Measurements from ENCODE around the gene CFAP73. TPM values are rescaled to one million over a fixed set of nuclear protein-coding genes. Genes with fewer than 3 reads are reported as not detected.

The CFAP73 gene
- total RNA-seq, 1 experiment from 2014 or later: not detected

- ChIA-PET POLR2A (no interaction called here), CTCF (interaction anchor here (0.7 kb wide), 1 partner anchor 33 kb away, joined by 3 read pairs; no protein-coding TSS in a partner anchor)
- H3K27me3 Mint-ChIP-seq (ENCODE audit: insufficient read depth, unreplicated experiment): no peaks in the 10 kb centered on the region
- no peaks in the 10 kb centered on the region for H3K9me3 Mint-ChIP-seq (ENCODE audit: unreplicated experiment)
- no peak for TF ChIP-seq CTCF (IDR thresholded peaks at IDR 0.05; ENCODE audit: unreplicated experiment)
- DNase-seq (ENCODE audit: unreplicated experiment): no peak
- no peaks in the 10 kb centered on the region for H3K4me1 Mint-ChIP-seq (ENCODE audit: insufficient read depth, unreplicated experiment)
- H3K36me3 Mint-ChIP-seq (ENCODE audit: insufficient read depth, unreplicated experiment): no peaks in the 10 kb centered on the region
- H3K27ac Mint-ChIP-seq (ENCODE audit: low read depth, unreplicated experiment): no peak overlapping the region
- H3K4me3 Mint-ChIP-seq (ENCODE audit: unreplicated experiment): no peak overlapping the region
- no TSS peak for BruUV-seq (replicated peaks)
- intact Hi-C loops (cut with micrococcal nuclease): no loop called here
These were observed 58.1 kb downstream of the CFAP73 start for GRCh38 chr12:113207613-113208040.

GRCh38 chr12:113208041-113208934 is 58.8 kb downstream of the CFAP73 start:
- Mint-ChIP-seq H3K27me3 (ENCODE audit: insufficient read depth, unreplicated experiment) (no peaks in the 10 kb centered on the region), H3K4me1 (ENCODE audit: insufficient read depth, unreplicated experiment) (no peaks in the 10 kb centered on the region), H3K9me3 (ENCODE audit: unreplicated experiment) (no peaks in the 10 kb centered on the region), H3K4me3 (ENCODE audit: unreplicated experiment) (no peak overlapping the region), H3K36me3 (ENCODE audit: insufficient read depth, unreplicated experiment) (no peaks in the 10 kb centered on the region), H3K27ac (ENCODE audit: low read depth, unreplicated experiment) (no peak overlapping the region)
- POLR2A ChIA-PET: no interaction called here
- intact Hi-C loops (cut with micrococcal nuclease): no loop called here
- BruUV-seq (replicated peaks): no TSS peak
- no peak for TF ChIP-seq CTCF (IDR thresholded peaks at IDR 0.05; ENCODE audit: unreplicated experiment)
- CTCF ChIA-PET: interaction anchor here (0.7 to 0.9 kb wide), 2 partner anchors 9 to 34 kb away, joined by 3 to 4 read pairs; no protein-coding TSS in a partner anchor
- DNase-seq (ENCODE audit: unreplicated experiment): no peak

Small RNA genes lying within 50 kb of the gene (microRNA-seq; reads per million reads assigned to microRNA genes)
- gene MIR7106: not detected

Other genes starting within 250 kb of the CFAP73 start
- 1.3 and 1.5 TPM in 2 replicates for gene OAS1, start 242.8 kb upstream of the CFAP73 start, total RNA-seq (2022)
- 5.7 and 6.5 TPM in 2 replicates for gene OAS3, start 211.2 kb upstream of the CFAP73 start, total RNA-seq (2022)
- 0.33 and 0.71 TPM in 2 replicates for gene OAS2, start 171.2 kb upstream of the CFAP73 start, total RNA-seq (2022)
- gene DTX1, start 93.0 kb upstream of the CFAP73 start, total RNA-seq (2022): not detected in 2 replicates
- gene RASAL1, start 14.0 kb upstream of the CFAP73 start, total RNA-seq (2022): not detected in 2 replicates
- 67.3 and 75.8 TPM in 2 replicates for gene DDX54, start 35.8 kb downstream of the CFAP73 start, total RNA-seq (2022)
- gene RITA1, start 36.0 kb downstream of the CFAP73 start, total RNA-seq (2022): 17.5 and 17.9 TPM in 2 replicates
- 42.7 and 43.0 TPM in 2 replicates for gene TPCN1, start 71.7 kb downstream of the CFAP73 start, total RNA-seq (2022)
- gene SLC8B1, start 185.4 kb downstream of the CFAP73 start, total RNA-seq (2022): 15.7 and 19.6 TPM in 2 replicates
- gene PLBD2, start 208.9 kb downstream of the CFAP73 start, total RNA-seq (2022): 18.1 and 24.0 TPM in 2 replicates